Activated CD4-positive, alpha-beta memory T cell treated with anti-CD3 and anti-CD28 coated beads, Interleukin-2, amount 10 ng/mL, durations not matched to agents 7 days and 5 days (primary cell): ENCODE measurements around the gene CPNE9. TPM values are rescaled to one million over a fixed set of nuclear protein-coding genes. Genes with fewer than 3 reads are reported as not detected.
A peak's percentile ranks its signal among the peaks of the same experiment; 100 is the strongest.

Experiments
- CTCF ChIA-PET: fragments of 350-600 bp; sonication (Branson Sonifier 250); formaldehyde crosslinking; loops from one replicate; lab custom pipeline; 2021; ENCODE audit warnings: antibody characterized with exemption, inconsistent platforms; lab: Charles Lee
- POLR2A ChIA-PET: fragments of 350-600 bp; sonication (Branson Sonifier 250); formaldehyde crosslinking; loops from one replicate; lab custom pipeline; 2021; ENCODE audit warnings: antibody characterized with exemption; lab: Charles Lee
- DNase-seq: peaks from one replicate; pipeline ENCODE4 v3.0.0-alpha.2; 2020
- H3K27ac Mint-ChIP-seq: one replicate; pipeline ENCODE4 v1.8.0; 2021; ENCODE audit warnings: mild to moderate bottlenecking, mixed read lengths
- H3K27me3 Mint-ChIP-seq: one replicate; pipeline ENCODE4 v1.8.0; 2021; ENCODE audit warnings: mixed read lengths
- H3K36me3 Mint-ChIP-seq: one replicate; pipeline ENCODE4 v1.8.0; 2021; ENCODE audit warnings: low read depth, mixed read lengths
- H3K4me1 Mint-ChIP-seq: one replicate; pipeline ENCODE4 v1.8.0; 2021; ENCODE audit warnings: mixed read lengths
- H3K4me3 Mint-ChIP-seq: one replicate; pipeline ENCODE4 v1.8.0; 2021; ENCODE audit warnings: mild to moderate bottlenecking, mixed read lengths
- H3K9me3 Mint-ChIP-seq: one replicate; pipeline ENCODE4 v1.8.0; 2021; ENCODE audit warnings: mixed read lengths
- total RNA-seq, 2 experiments: library from RNA; stranded (reverse); gene quantifications; one replicate each; pipeline ENCODE4 v1.2.3, GENCODE V29; 2021

CPNE9 gene
- total RNA-seq, 2 experiments from 2014 or later, result 0.33 TPM; not detected in 1

DNA sequence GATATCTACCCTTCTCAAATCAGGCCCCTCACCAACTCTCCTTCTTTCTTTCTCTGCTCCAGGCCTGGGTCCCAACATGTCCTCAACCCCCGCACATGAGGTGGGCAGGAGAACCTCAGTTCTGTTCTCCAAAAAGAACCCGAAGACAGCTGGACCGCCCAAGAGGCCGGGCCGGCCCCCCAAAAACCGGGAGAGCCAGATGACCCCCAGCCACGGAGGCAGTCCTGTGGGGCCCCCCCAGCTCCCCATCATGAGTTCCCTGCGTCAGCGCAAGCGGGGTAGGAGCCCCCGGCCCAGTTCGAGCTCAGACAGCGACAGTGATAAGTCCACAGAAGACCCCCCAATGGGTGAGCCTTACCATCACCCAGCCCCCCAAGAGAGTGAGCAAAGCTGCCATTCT lies 40.5 kb downstream of the CPNE9 start:
- Mint-ChIP-seq H3K27ac (no peak overlapping the region), H3K4me3 (no peak overlapping the region), H3K36me3 (peaks cover 89% of the 10 kb centered on the region), H3K27me3 (no peaks in the 10 kb centered on the region), H3K4me1 (peaks cover 19% of the 10 kb centered on the region), H3K9me3 (no peaks in the 10 kb centered on the region)
- ChIA-PET CTCF (interaction anchor here (0.9 kb wide), 1 partner anchor 8 kb away, joined by 4 read pairs; no protein-coding TSS in a partner anchor), POLR2A (interaction anchor here (1.1 to 11.9 kb wide), 2 partner anchors 11 to 94 kb away, joined by 3 to 158 read pairs; partner anchors contain the start of genes BRPF1 and MTMR14)
- no peak for DNase-seq

DNA sequence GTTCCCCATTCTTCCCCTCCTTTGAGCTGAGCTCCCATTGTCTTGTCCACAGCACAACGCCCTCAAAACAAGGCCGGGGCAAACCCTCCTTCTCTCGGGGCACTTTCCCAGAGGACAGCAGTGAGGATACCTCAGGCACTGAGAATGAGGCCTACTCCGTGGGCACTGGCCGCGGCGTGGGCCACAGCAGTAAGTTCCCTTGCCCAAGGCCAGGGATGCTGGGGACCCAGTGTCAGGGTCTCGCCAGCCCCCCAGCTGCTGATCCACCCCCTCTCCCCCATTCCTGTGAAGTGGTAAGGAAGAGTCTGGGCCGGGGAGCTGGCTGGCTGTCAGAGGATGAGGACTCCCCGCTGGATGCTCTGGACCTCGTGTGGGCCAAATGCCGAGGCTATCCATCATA lies 41.9 kb downstream of the CPNE9 start:
- Mint-ChIP-seq H3K4me1 (peaks cover 27% of the 10 kb centered on the region), H3K36me3 (peaks cover 84% of the 10 kb centered on the region), H3K9me3 (no peaks in the 10 kb centered on the region), H3K27ac (no peak overlapping the region), H3K4me3 (no peak overlapping the region), H3K27me3 (no peaks in the 10 kb centered on the region)
- CTCF ChIA-PET, result interaction anchor here (1.8 kb wide), 1 partner anchor 15 kb away, joined by 4 read pairs; the partner anchor contains the start of gene BRPF1
- POLR2A ChIA-PET, result interaction anchor here (11.9 kb wide), 1 partner anchor 12 kb away, joined by 158 read pairs; the partner anchor contains the start of gene BRPF1
- no peak for DNase-seq

DNA sequence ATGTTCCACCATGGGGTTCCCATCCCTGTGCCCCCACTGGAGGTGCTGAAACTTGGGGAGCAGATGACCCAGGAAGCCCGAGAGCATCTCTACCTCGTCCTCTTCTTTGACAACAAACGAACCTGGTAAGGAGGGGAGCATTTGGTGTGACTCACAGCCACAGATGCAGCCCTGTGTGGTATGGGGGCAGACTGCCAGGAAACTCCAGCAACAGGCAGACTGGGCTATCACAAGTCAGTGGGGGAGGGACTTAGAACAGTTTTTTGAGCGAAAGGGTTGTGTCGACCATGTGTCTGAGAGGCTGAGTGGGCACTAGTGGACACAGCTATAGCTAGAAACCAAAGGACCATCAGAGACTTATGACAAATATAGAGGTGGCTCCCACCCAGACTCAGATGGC lies 42.7 kb downstream of the CPNE9 start:
- peaks cover 34% of the 10 kb centered on the region for H3K4me1 Mint-ChIP-seq
- no peaks in the 10 kb centered on the region for H3K9me3 Mint-ChIP-seq
- ChIA-PET CTCF (interaction anchor here (0.6 to 1.8 kb wide), 3 partner anchors 15 to 200 kb away, joined by 3 to 4 read pairs (median 3); partner anchors contain the start of gene BRPF1), POLR2A (interaction anchor here (11.9 kb wide), 1 partner anchor 13 kb away, joined by 158 read pairs; the partner anchor contains the start of gene BRPF1)
- no peak overlapping the region for H3K4me3 Mint-ChIP-seq
- peak; percentile 45 for DNase-seq
- H3K27ac Mint-ChIP-seq, result peak overlapping the region; percentile 40
- H3K36me3 Mint-ChIP-seq, result peaks cover 78% of the 10 kb centered on the region
- H3K27me3 Mint-ChIP-seq, result no peaks in the 10 kb centered on the region

DNA sequence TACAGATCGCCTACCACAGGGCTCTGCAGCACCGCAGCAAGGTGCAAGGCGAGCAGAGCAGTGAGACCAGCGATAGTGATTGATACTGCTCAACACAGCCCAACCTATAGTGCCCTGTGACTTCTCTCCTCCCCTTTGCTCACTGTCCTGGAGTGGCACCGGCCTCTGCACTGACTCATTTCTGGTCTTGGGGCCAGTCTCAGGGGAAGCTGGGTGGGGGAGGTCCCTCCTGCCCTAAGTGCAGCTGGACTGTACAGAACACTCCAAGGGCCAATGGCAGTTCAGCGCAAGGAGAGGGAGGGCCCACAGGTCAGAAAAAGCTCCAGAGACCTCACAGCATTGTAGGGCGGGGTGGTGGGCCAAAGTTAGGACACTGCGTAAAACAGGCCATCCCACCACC lies 43.6 kb downstream of the CPNE9 start:
- CTCF ChIA-PET, result interaction anchor here (1.8 kb wide), 1 partner anchor 16 kb away, joined by 4 read pairs; the partner anchor contains the start of gene BRPF1
- Mint-ChIP-seq H3K4me3 (no peak overlapping the region), H3K9me3 (no peaks in the 10 kb centered on the region), H3K27ac (no peak overlapping the region), H3K4me1 (peaks cover 44% of the 10 kb centered on the region), H3K27me3 (no peaks in the 10 kb centered on the region), H3K36me3 (peaks cover 78% of the 10 kb centered on the region)
- POLR2A ChIA-PET, result interaction anchor here (5.8 to 11.9 kb wide), 2 partner anchors 14 to 45 kb away, joined by 59 to 158 read pairs; partner anchors contain the start of genes ARPC4, BRPF1 and TADA3
- no peak for DNase-seq

DNA sequence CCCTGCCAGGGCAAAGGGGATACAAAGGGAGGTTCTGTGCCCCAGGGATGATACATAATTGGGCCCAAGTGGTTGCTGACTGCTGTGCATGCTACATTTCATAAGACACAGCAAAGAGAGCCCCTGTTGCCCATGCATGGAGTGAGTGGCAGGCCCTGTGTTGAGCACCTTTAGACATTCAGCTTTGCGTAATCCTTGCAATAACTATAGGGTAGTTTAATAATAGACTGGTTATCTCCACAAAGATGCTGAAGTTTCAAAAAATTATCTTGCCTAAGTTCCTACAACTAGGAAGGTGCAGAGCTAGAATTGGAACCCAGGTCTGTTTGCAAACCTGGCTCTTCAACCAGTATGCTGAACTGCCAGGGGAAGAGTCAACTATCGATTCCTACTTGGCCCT lies 44.4 kb downstream of the CPNE9 start:
- no peak overlapping the region for H3K27ac Mint-ChIP-seq
- no peaks in the 10 kb centered on the region for H3K9me3 Mint-ChIP-seq
- H3K36me3 Mint-ChIP-seq, result peaks cover 72% of the 10 kb centered on the region
- DNase-seq, result no peak
- no peak overlapping the region for H3K4me3 Mint-ChIP-seq
- peaks cover 46% of the 10 kb centered on the region for H3K4me1 Mint-ChIP-seq
- ChIA-PET CTCF (no interaction called here), POLR2A (interaction anchor here (5.8 to 11.9 kb wide), 2 partner anchors 15 to 44 kb away, joined by 59 to 158 read pairs; partner anchors contain the start of genes ARPC4, BRPF1 and TADA3)
- no peaks in the 10 kb centered on the region for H3K27me3 Mint-ChIP-seq

DNA sequence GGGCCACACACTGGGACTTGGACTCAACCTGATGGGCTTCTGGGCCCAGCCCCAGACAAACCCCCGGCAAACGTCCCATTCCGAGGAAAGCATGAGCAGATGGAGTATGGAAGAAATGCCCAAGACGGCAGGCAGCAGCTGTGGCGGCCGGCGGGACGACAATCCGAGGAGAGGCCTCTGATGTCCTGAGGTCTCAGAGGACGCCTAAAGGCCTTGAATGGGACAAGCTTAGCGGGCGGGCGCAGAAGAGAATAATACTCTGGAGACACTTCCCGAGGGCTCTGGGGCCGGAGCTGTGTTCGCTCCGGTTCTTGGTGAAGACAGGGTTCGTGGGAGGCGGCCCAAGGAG lies 45.6 kb downstream of the CPNE9 start:
- ChIA-PET POLR2A (interaction anchor here (0.9 to 11.9 kb wide), 10 partner anchors 10 to 353 kb away, joined by 3 to 158 read pairs (median 12); partner anchors contain the start of genes ARPC4, BRPF1, CAMK1 and FANCD2), CTCF (interaction anchor here (0.7 to 2.7 kb wide), 7 partner anchors 14 to 396 kb away, joined by 3 to 11 read pairs (median 4); partner anchors contain the start of genes ARPC4 and TADA3)
- Mint-ChIP-seq H3K9me3 (no peaks in the 10 kb centered on the region), H3K4me3 (peak overlapping the region; percentile 93), H3K4me1 (peaks cover 52% of the 10 kb centered on the region), H3K27me3 (no peaks in the 10 kb centered on the region), H3K36me3 (peaks cover 67% of the 10 kb centered on the region), H3K27ac (peak overlapping the region; percentile 91)
- no peak for DNase-seq

DNA sequence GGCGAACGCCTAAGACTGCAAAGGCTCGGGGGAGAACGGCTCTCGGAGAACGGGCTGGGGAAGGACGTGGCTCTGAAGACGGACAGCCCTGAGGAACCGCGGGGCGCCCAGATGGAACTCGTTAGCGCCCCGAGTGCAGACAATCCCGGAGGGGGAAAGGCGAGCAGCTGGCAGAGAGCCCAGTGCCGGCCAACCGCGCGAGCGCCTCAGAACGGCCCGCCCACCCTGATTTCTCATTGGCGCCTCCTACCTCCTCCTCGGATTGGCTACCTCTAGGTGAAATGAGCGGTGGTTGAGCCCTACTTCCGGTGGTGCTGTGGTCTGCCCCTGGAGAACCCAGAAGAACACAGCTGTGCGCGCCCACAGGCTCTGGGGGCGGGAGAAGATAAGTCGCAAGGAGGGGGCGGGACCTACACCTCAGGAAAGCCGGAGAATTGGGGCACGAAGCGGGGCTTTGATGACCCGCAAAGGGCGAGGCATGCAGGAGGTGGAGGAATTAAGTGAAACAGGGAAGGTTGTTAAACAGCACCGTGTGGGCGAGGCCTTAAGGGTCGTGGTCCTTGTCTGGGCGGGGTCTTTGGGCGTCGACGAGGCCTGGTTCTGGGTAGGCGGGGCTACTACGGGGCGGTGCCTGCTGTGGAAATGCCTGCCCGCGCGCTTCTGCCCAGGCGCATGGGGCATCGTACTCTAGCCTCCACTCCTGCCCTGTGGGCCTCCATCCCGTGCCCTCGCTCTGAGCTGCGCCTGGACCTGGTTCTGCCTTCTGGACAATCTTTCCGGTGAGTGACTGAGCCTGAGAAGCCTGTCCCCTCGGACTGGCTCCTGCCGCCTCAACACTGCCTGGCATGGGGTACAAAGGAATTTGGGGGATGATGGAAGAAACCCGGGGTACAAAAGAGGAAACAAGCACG lies 46.3 kb downstream of the CPNE9 start, which contains the start of gene OGG1:
TSS of gene OGG1 (plus strand) at position 308 of the 911 bp plus-strand sequence. CDS start at position 643, 335 bp downstream.
- Mint-ChIP-seq H3K9me3 (no peaks in the 10 kb centered on the region), H3K36me3 (peaks cover 65% of the 10 kb centered on the region), H3K27me3 (no peaks in the 10 kb centered on the region)

DNA sequence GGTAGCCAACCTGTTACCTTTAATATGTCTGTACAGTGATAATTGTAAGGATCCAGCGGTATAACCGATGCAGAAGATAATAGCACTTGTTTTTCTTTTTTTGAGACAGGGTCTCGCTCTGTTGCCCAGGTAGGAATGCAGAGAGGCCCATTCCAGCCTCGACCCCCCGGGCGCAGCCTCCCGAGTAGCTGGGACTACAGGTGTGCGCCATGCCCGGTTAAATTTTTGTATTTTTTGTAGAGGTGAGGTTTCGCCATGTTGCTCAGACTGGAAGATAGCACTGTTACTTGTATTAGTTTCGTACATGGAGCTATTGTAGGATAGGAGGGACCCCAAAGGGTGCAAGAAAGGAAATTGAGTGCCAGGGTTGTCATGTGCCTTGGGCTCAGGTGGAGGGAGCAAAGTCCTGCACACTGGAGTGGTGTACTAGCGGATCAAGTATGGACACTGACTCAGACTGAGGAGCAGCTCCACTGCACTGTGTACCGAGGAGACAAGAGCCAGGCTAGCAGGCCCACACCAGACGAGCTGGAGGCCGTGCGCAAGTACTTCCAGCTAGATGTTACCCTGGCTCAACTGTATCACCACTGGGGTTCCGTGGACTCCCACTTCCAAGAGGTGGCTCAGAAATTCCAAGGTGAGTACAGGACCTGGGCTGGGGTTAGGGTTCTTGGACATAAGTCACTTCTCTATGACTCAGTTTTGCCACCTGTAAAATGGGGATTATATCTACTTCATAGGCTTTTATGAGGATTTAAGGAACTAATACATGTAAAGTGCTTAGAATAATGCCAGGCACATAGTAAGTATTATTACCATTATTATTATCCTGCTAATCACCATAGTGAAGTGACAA lies 47.2 kb downstream of the CPNE9 start:
- Mint-ChIP-seq H3K4me3 (peak overlapping the region; percentile 93), H3K36me3 (peaks cover 62% of the 10 kb centered on the region), H3K27ac (peak overlapping the region; percentile 91), H3K27me3 (no peaks in the 10 kb centered on the region), H3K9me3 (no peaks in the 10 kb centered on the region), H3K4me1 (peaks cover 61% of the 10 kb centered on the region)
- ChIA-PET CTCF (interaction anchor here (0.8 to 2.7 kb wide), 5 partner anchors 14 to 511 kb away, joined by 3 to 11 read pairs (median 3); no protein-coding TSS in a partner anchor), POLR2A (interaction anchor here (0.8 to 11.9 kb wide), 17 partner anchors 9 to 351 kb away, joined by 3 to 158 read pairs (median 7); partner anchors contain the start of genes ARPC4, BRPF1, CAMK1 and FANCD2)
- DNase-seq, result no peak

More for the DNA sequence above, 46.3 kb downstream of the CPNE9 start, which contains the start of gene OGG1:
- H3K4me1 Mint-ChIP-seq, result peaks cover 58% of the 10 kb centered on the region
- ChIA-PET CTCF (interaction anchor here (0.5 to 2.7 kb wide), 9 partner anchors 14 to 397 kb away, joined by 3 to 11 read pairs (median 4); partner anchors contain the start of genes ARPC4 and TADA3), POLR2A (interaction anchor here (0.8 to 11.9 kb wide), 14 partner anchors 10 to 353 kb away, joined by 3 to 158 read pairs (median 12); partner anchors contain the start of genes ARPC4, BRPF1, CAMK1 and FANCD2)
- peak within 1 kb of the TSS; percentile 91 for H3K27ac Mint-ChIP-seq
- H3K4me3 Mint-ChIP-seq, result peak within 1 kb of the TSS; percentile 93
- DNase-seq, result peak; percentile 98

DNA sequence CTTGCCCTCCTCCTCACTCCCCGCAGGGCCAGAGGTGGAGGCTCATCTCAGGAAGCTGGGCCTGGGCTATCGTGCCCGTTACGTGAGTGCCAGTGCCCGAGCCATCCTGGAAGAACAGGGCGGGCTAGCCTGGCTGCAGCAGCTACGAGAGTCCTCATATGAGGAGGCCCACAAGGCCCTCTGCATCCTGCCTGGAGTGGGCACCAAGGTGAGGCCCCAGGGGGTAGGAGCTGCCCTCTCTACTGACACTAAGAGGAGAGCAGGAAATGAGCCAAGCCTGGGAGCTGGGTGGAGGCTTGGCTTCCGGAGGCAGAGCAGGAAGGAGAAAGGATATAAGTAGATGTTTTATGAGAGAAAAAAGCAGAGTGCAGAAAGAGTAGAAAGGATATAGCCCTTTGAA lies 51.0 kb downstream of the CPNE9 start:
- DNase-seq, result peak; percentile 32
- peak overlapping the region; percentile 54 for H3K27ac Mint-ChIP-seq
- CTCF ChIA-PET, result interaction anchor here (1.3 kb wide), 1 partner anchor 27 kb away, joined by 3 read pairs; no protein-coding TSS in a partner anchor
- H3K36me3 Mint-ChIP-seq, result peaks cover 49% of the 10 kb centered on the region
- peak overlapping the region; percentile 9 for H3K4me3 Mint-ChIP-seq
- no peaks in the 10 kb centered on the region for H3K9me3 Mint-ChIP-seq
- H3K4me1 Mint-ChIP-seq, result peaks cover 37% of the 10 kb centered on the region
- H3K27me3 Mint-ChIP-seq, result no peaks in the 10 kb centered on the region
- POLR2A ChIA-PET, result interaction anchor here (0.8 to 2.2 kb wide), 10 partner anchors 9 to 509 kb away, joined by 3 to 10 read pairs (median 3); partner anchors contain the start of genes ARPC4, BRPF1, CAMK1 and TADA3

DNA sequence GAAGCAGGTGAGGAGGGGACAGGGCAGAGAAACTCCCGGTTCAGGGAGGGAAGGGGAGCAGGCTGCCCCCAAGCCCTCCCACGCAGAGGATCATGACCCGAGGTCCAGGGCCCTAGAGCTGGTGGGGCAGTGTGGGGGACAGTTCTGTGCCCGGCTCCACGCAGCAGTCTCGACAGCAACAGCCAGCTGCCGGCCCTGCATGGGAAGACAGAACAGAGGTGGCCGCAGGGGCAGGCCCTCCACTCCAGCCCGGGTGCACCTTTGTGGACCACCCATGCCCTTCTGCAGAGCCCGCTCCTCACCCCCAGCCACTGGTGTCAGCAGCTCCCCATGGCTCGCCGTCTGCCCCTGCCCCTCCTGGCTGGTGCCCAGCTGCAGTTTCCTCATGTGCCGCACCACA lies 53.8 kb downstream of the CPNE9 start:
- no peak overlapping the region for H3K27ac Mint-ChIP-seq
- no peaks in the 10 kb centered on the region for H3K27me3 Mint-ChIP-seq
- no peaks in the 10 kb centered on the region for H3K9me3 Mint-ChIP-seq
- ChIA-PET POLR2A (no interaction called here), CTCF (no interaction called here)
- peaks cover 50% of the 10 kb centered on the region for H3K36me3 Mint-ChIP-seq
- H3K4me3 Mint-ChIP-seq, result no peak overlapping the region
- peaks cover 17% of the 10 kb centered on the region for H3K4me1 Mint-ChIP-seq
- no peak for DNase-seq

DNA sequence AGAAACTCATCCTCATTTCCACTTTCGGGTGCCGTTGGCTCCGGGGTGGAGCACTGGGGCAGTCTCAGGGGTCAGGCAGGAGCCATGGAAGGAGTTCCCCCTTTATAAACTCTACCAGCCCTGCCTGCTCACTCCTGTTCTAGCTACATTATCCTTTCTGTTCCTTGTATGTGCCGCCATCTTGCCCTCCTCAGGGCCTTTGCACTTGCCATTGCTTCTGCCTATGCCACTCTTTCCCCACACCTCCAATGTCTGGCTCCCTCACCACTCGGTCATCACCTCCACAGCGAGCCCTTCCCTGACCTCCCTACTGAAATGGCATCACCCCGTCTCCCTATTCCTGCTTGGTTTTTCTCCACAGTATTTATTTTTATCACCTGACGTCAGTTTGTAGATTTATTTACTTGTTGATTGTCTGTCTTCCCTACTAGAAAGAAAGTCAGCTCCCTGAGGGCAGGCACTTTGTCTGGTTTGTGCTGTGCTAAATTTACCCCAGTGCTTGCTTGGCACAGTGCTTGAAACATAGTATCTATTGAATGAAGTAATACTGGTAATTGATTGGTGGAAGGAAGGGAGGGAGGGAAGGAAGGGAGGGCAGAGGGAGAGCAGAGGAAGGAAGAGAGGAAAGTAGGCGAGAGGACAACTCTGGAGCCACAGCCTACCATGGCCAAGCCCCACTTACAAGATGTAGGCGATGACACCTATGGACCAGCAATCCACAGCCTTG lies 57.3 kb downstream of the CPNE9 start:
- H3K36me3 Mint-ChIP-seq, result peaks cover 43% of the 10 kb centered on the region
- no peaks in the 10 kb centered on the region for H3K27me3 Mint-ChIP-seq
- no peak overlapping the region for H3K27ac Mint-ChIP-seq
- no peak overlapping the region for H3K4me3 Mint-ChIP-seq
- ChIA-PET CTCF (interaction anchor here (1.1 kb wide), 1 partner anchor 171 kb away, joined by 3 read pairs; no protein-coding TSS in a partner anchor), POLR2A (interaction anchor here (3.0 kb wide), 1 partner anchor 11 kb away, joined by 12 read pairs; the partner anchor contains the start of gene OGG1)
- H3K9me3 Mint-ChIP-seq, result no peaks in the 10 kb centered on the region
- peaks cover 3% of the 10 kb centered on the region for H3K4me1 Mint-ChIP-seq
- DNase-seq, result no peak
